ENCODE results near the gene ULK3. TPM values are rescaled to one million over a fixed set of nuclear protein-coding genes. Genes with fewer than 3 reads are reported as not detected.
A peak's percentile ranks its signal among the peaks of the same experiment; 100 is the strongest.

ULK3 gene
- total RNA-seq, 1 donor from 2014 or later = 34.8 TPM

GRCh38 chr15:74878273-74878672 lies 35.3 kb upstream of the ULK3 start:
- DNase-seq (ENCODE audit: low spot score in 2 of 2, unreplicated experiment in 2 of 2) = no peak
- peaks cover 9% of the 10 kb centered on the region for H3K9me3 Mint-ChIP-seq
- H3K27me3 Mint-ChIP-seq (ENCODE audit: low read depth) = peaks cover 2% of the 10 kb centered on the region
- no peak for TF ChIP-seq CTCF (IDR thresholded peaks at IDR 0.05; ENCODE audit: unreplicated experiment)
- no peaks in the 10 kb centered on the region for H3K36me3 Mint-ChIP-seq
- H3K27ac Mint-ChIP-seq = no peak overlapping the region
- H3K4me1 Mint-ChIP-seq = peaks cover 2% of the 10 kb centered on the region
- H3K4me3 Mint-ChIP-seq = no peak overlapping the region

- H3K4me1 Mint-ChIP-seq = peaks cover 30% of the 10 kb centered on the region
- H3K4me3 Mint-ChIP-seq = peak overlapping the region; percentile 88
- peak overlapping the region; percentile 87 for H3K27ac Mint-ChIP-seq
- no peaks in the 10 kb centered on the region for H3K36me3 Mint-ChIP-seq
- H3K9me3 Mint-ChIP-seq = peaks cover 4% of the 10 kb centered on the region
- no peak for DNase-seq (ENCODE audit: low spot score in 2 of 2, unreplicated experiment in 2 of 2)
- H3K27me3 Mint-ChIP-seq (ENCODE audit: low read depth) = peaks cover 2% of the 10 kb centered on the region
- no peak for TF ChIP-seq CTCF (IDR thresholded peaks at IDR 0.05; ENCODE audit: unreplicated experiment)
Observed at GRCh38 chr15:74873756-74874424, 30.9 kb upstream of the ULK3 start.

DNA sequence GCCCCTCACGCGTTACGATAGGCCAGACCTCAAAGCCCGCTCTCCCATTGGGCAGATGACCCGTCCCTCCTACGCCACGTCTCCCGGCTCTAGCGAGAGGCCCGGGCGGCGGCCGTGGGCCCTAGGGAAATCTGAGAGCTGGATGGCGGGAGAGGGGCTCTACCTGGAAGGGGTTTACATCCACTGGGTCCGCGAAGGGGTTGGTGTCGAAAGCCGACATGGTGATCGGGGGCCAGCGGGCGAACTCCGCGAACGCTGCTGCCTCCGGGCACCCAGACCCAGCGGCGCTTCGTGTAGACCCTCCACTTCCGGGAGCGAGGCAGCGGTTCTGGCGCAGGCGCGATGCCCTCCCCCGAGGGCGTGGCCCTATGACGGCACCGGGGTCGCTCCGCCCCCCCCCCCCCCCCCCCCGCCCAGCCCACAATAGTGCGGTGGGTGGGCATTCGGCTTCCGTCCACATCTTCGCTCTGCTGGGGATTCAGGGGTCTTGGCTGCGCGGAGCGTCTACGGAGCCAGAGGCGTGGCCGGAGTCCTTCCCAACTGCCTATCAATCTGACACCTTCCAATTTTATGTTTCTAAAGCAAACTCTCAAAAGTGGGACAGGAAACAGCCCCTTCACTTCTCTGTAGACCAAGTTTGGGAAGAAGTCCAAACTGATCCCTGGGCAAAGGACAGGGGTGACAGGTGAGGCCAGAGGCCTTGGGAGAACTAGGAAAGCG lies 30.2 kb upstream of the ULK3 start, which contains the start of gene SCAMP2:
TSS of gene SCAMP2 (minus strand) at position 330 of the 720 bp plus-strand sequence. CDS start at position 220, 110 bp downstream.
- Mint-ChIP-seq H3K27me3 (ENCODE audit: low read depth) (peaks cover 2% of the 10 kb centered on the region), H3K4me3 (peak within 1 kb of the TSS; percentile 88), H3K9me3 (peaks cover 4% of the 10 kb centered on the region), H3K4me1 (peaks cover 30% of the 10 kb centered on the region), H3K36me3 (peaks cover 2% of the 10 kb centered on the region), H3K27ac (peak within 1 kb of the TSS; percentile 98)
- DNase-seq (ENCODE audit: low spot score in 2 of 2, unreplicated experiment in 2 of 2) = peak; percentile 90 to 93
- TF ChIP-seq CTCF (IDR thresholded peaks at IDR 0.05; ENCODE audit: unreplicated experiment) = no peak

GRCh38 chr15:74872702-74873035 lies 29.7 kb upstream of the ULK3 start:
- Mint-ChIP-seq H3K9me3 (peaks cover 8% of the 10 kb centered on the region), H3K27ac (peak overlapping the region; percentile 98), H3K36me3 (peaks cover 7% of the 10 kb centered on the region), H3K4me1 (peaks cover 30% of the 10 kb centered on the region), H3K27me3 (ENCODE audit: low read depth) (peaks cover 2% of the 10 kb centered on the region), H3K4me3 (peak overlapping the region; percentile 88)
- no peak for DNase-seq (ENCODE audit: low spot score in 2 of 2, unreplicated experiment in 2 of 2)
- TF ChIP-seq CTCF (IDR thresholded peaks at IDR 0.05; ENCODE audit: unreplicated experiment) = no peak

DNA sequence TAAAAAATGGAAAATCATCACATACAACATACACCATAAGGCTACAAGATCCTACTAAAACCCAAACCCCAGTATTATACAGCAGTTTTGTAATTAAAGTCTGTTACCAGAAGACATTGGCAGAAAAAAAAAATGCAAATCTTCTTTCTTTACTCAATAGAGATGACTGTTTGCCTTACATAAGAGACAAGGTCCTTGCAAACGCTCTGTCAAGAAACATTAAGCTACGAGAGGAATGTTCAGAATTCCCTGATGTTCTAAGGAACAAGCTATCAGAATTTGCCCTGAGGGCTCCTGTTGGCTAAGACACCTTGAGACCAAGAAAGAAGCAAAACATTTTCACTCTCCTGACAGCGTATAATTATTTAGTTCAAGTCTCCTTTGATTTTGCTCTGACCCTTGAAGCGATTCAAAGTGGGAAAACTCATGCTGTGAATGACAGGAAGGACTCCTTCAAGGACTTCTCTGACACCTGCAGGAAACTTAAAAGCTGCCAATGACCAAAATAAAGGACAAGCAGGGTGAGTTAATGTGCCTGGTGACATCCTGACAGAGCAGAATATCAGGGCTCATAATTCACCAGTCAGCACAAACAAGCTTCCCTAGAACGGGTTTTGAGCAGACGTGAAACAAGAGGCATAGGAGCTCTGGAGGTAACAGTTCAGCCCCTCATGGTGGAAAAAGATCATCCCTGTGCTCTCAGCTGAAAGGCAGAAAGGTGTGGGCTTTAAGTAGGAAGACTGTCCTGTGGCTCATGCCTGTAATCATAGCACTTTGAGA lies 27.7 kb upstream of the ULK3 start:
- H3K36me3 Mint-ChIP-seq = peaks cover 14% of the 10 kb centered on the region
- peak overlapping the region; percentile 66 for H3K27ac Mint-ChIP-seq
- H3K4me3 Mint-ChIP-seq = peak overlapping the region; percentile 55
- DNase-seq (ENCODE audit: low spot score in 2 of 2, unreplicated experiment in 2 of 2) = no peak
- H3K4me1 Mint-ChIP-seq = peaks cover 38% of the 10 kb centered on the region
- TF ChIP-seq CTCF (IDR thresholded peaks at IDR 0.05; ENCODE audit: unreplicated experiment) = no peak
- no peaks in the 10 kb centered on the region for H3K27me3 Mint-ChIP-seq (ENCODE audit: low read depth)
- H3K9me3 Mint-ChIP-seq = peaks cover 8% of the 10 kb centered on the region

All from mesothelial cell of epicardium (in vitro differentiated cells).